Tibial nerve (tissue), 4 donors: ENCODE measurements around the gene THSD4. TPM values are rescaled to one million over a fixed set of nuclear protein-coding genes. Genes with fewer than 3 reads are reported as not detected.

Source experiments
- DNase-seq, 2 donors: peaks; one replicate each; pipeline ENCODE4 v3.0.0-alpha.2; 2019; ENCODE audit warnings: low spot score in 2 of 2
- H3K27ac ChIP-seq, 4 donors: fragments of 200-600 bp; sonication (generic) in 3 of 4; one replicate each; pipeline ENCODE4 v1.5.1; 2017 to 2019; ENCODE audit warnings: mild to moderate bottlenecking in 1 of 4
- H3K27me3 ChIP-seq, 2 donors: fragments of 200-600 bp; sonication (generic) in 1 of 2; one replicate each; pipeline versions ENCODE4 v1.5.1 to v1.6.0; 2017 to 2019
- H3K36me3 ChIP-seq, 3 donors: fragments of 200-600 bp; sonication (generic); one replicate each; pipeline ENCODE4 v1.5.1; 2018 to 2019
- H3K4me1 ChIP-seq, 4 donors: fragments of 200-600 bp; sonication (generic) in 3 of 4; one replicate each; pipeline ENCODE4 v1.5.1; 2017 to 2019
- H3K4me3 ChIP-seq, 4 donors: fragments of 200-600 bp; sonication (generic) in 3 of 4; one replicate each; pipeline ENCODE4 v1.5.1; 2017 to 2019; ENCODE audit warnings: mild to moderate bottlenecking in 1 of 4, moderate library complexity in 1 of 4
- H3K9me3 ChIP-seq, 4 donors: fragments of 200-600 bp; sonication (generic) in 3 of 4; one replicate each; pipeline ENCODE4 v1.5.1; 2017 to 2019
- EP300 ChIP-seq, 2 donors: sonication (generic); formaldehyde crosslinking; IDR thresholded peaks; one replicate each; pipeline ENCODE4 v1.6.1; 2017; ENCODE audit warnings: antibody characterized with exemption in 2 of 2, mild to moderate bottlenecking in 1 of 2
- POLR2A ChIP-seq, 2 donors: fragments of 450-650 bp; IDR thresholded peaks; one replicate each; pipeline ENCODE4 v1.6.1; 2017; ENCODE audit warnings: antibody characterized with exemption in 2 of 2, mild to moderate bottlenecking in 2 of 2, moderate library complexity in 2 of 2
- WGBS, 2 donors: methylation state at CpG; one replicate each; pipeline ENCODE4 v1.1.5; 2018; 5-methylcytosine and 5-hydroxymethylcytosine counted together
- total RNA-seq, 4 donors: library from RNA; depleted of rRNA; stranded (reverse); fragments of >200 nt; gene quantifications; one replicate each; pipeline ENCODE4 v1.1.0, GENCODE V29; 2016
- TF ChIP-seq, protein P1 (sequence below), 5 experiments: fragments of 200-600 bp in 3 of 5; fragments of 450-650 bp in 2 of 5; sonication (generic) in 3 of 5; IDR thresholded peaks; one replicate each; pipeline ENCODE4 v1.5.1; 2016 to 2019; ENCODE audit warnings: antibody characterized with exemption in 5 of 5, mild to moderate bottlenecking in 3 of 5, moderate library complexity in 2 of 5

The THSD4 gene
- total RNA-seq, 4 donors from 2014 or later, result 9.6 to 25.1 (median 21.2) TPM

DNA sequence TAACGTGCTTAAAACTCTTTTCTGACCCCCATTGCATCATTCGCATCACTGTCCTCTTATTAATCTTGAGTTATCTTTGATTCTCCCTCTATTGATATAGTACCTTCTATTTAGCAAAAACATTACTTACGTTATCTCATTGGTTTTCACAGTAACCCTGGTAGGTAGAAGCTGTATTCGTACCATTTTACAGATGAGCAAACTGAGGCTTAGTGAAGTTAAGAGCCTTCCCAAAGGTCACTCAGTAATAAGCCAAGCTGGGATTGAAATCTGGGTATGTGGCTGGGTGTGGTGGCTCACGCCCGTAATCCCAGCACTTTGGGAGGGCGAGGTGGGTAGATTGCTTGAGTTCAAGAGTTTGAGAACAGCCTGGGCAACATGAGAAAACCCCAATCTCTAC is 244.0 kb downstream of the THSD4 start:
- whole genome bisulfite sequencing, 2 donors, result 82 to 93% methylated on average over 7 of the region's 7 CpGs
- TF ChIP-seq, protein P1, sequence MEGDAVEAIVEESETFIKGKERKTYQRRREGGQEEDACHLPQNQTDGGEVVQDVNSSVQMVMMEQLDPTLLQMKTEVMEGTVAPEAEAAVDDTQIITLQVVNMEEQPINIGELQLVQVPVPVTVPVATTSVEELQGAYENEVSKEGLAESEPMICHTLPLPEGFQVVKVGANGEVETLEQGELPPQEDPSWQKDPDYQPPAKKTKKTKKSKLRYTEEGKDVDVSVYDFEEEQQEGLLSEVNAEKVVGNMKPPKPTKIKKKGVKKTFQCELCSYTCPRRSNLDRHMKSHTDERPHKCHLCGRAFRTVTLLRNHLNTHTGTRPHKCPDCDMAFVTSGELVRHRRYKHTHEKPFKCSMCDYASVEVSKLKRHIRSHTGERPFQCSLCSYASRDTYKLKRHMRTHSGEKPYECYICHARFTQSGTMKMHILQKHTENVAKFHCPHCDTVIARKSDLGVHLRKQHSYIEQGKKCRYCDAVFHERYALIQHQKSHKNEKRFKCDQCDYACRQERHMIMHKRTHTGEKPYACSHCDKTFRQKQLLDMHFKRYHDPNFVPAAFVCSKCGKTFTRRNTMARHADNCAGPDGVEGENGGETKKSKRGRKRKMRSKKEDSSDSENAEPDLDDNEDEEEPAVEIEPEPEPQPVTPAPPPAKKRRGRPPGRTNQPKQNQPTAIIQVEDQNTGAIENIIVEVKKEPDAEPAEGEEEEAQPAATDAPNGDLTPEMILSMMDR (IDR thresholded peaks at IDR 0.05), result no peak
- TF ChIP-seq POLR2A (IDR thresholded peaks at IDR 0.05) (no peak), EP300 (IDR thresholded peaks at IDR 0.05) (no peak)
- Histone ChIP-seq H3K36me3 (no peaks in the 10 kb centered on the region), H3K27ac (no peak overlapping the region), H3K4me1 (peaks cover 0 to 10% (median 0%) of the 10 kb centered on the region in 4 donors), H3K9me3 (no peaks in the 10 kb centered on the region), H3K27me3 (no peaks in the 10 kb centered on the region), H3K4me3 (no peak overlapping the region)
- no peak for DNase-seq

DNA sequence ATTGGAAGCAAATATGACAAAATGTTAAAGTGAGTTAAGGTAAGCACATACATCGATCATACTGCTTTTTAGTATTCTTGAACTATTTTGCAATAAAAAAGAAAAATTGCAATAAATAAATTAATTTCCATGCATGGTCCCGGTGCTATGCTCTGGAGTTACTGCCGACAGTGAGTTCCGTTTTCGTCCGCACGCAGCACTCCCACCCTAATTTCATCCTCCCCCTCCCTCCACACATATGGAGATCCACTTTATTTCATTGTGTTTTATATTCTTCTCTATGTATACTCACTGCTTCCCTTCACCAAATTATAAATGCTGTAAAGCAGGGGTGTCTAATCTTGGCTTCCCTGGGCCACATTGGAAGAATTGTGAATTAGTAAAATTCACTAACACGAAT is 247.3 kb downstream of the THSD4 start:
- no peaks in the 10 kb centered on the region for H3K9me3 ChIP-seq
- peaks cover 0 to under 1% (median 0%) of the 10 kb centered on the region in 4 donors for H3K4me1 ChIP-seq
- H3K4me3 ChIP-seq, result no peak overlapping the region
- no peak overlapping the region for H3K27ac ChIP-seq
- TF ChIP-seq EP300 (IDR thresholded peaks at IDR 0.05) (no peak), POLR2A (IDR thresholded peaks at IDR 0.05) (no peak)
- TF ChIP-seq, protein P1 (IDR thresholded peaks at IDR 0.05), result no peak
- no peak for DNase-seq
- no peaks in the 10 kb centered on the region for H3K36me3 ChIP-seq
- H3K27me3 ChIP-seq, result no peaks in the 10 kb centered on the region
- WGBS, 2 donors, result 80 to 92% methylated on average over 8 of the region's 8 CpGs

DNA sequence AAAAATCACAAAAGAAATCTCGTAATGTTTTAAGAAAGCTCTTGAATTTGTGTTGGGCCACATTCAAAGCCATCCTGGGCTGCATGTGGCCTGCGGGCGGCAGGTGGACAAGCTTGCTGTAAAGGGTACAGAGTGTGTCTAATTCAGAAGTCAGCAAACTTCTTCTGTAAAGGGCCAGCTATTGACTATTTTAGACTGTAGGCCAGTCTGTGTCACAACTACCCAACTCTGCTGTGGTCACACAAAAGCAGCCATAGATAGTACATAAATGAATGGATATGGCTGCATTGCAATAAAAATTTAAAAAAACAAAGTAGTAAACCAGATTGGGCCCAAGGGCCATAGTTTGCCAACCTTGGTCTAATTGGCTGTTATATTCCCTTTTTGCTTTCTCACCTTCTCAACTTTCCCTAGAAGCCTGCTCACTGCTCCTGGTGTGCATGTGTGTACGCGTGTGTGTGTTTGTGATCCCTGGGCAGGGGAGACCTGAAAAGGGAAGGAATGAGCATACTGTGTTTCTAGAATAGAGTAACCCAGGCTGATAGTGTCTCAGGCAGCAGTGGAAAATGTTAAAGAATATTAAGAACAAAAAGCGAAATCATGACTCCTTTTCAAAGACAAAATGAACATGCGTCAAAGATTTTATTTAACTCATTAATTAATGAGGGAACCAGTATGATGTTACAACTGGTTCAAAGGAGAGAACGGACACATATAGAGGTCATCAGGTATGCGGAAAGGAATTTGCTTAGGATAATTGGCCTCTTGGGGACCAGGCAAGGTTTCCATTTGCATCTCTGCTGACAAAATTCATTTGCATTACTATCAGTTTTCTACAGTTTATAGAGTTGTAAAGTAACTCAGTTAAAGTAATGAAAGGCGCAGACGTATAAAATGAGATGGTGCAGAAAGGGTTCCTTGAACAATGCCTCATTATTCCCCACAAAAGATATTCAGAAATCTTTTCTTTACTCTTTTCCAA is 248.0 kb downstream of the THSD4 start:
- no peaks in the 10 kb centered on the region for H3K27me3 ChIP-seq
- 80% methylated on average over 11 of the region's 11 CpGs for WGBS, 2 donors
- TF ChIP-seq POLR2A (IDR thresholded peaks at IDR 0.05) (no peak), EP300 (IDR thresholded peaks at IDR 0.05) (no peak)
- TF ChIP-seq, protein P1 (IDR thresholded peaks at IDR 0.05), result no peak
- no peaks in the 10 kb centered on the region for H3K9me3 ChIP-seq
- no peak for DNase-seq
- H3K36me3 ChIP-seq, result no peaks in the 10 kb centered on the region
- H3K4me3 ChIP-seq, result no peak overlapping the region
- no peaks in the 10 kb centered on the region for H3K4me1 ChIP-seq
- no peak overlapping the region for H3K27ac ChIP-seq

DNA sequence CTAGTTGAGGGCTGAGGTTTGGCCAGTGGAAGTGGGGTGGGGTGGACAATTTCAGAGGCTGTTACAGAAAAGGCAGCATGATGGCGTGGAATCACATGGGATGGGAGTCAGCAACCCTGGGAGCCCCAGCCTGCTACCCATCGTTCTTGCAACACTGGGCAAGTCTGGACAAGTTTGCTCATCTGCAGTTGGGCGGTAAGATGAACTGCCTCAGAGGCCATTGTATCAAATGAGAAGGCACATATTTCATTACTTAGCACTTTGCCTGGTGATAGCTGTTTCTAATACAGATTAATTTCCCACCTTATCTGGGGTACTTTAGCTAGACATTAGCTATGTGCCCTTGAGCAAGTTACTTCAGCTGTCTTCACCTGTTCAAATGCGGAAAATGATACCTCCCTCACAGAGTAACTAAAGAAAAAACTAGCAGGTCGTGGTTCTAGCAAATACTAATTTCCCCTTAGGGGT is 248.9 kb downstream of the THSD4 start:
- no peaks in the 10 kb centered on the region for H3K27me3 ChIP-seq
- no peaks in the 10 kb centered on the region for H3K36me3 ChIP-seq
- TF ChIP-seq EP300 (IDR thresholded peaks at IDR 0.05) (no peak), POLR2A (IDR thresholded peaks at IDR 0.05) (no peak)
- no peak for DNase-seq
- H3K4me1 ChIP-seq, result no peaks in the 10 kb centered on the region
- H3K4me3 ChIP-seq, result no peak overlapping the region
- H3K9me3 ChIP-seq, result peaks cover 0 to 5% (median 0%) of the 10 kb centered on the region in 4 donors
- no peak overlapping the region for H3K27ac ChIP-seq
- WGBS, 2 donors, result 76 to 83% methylated on average over 5 of the region's 5 CpGs

DNA sequence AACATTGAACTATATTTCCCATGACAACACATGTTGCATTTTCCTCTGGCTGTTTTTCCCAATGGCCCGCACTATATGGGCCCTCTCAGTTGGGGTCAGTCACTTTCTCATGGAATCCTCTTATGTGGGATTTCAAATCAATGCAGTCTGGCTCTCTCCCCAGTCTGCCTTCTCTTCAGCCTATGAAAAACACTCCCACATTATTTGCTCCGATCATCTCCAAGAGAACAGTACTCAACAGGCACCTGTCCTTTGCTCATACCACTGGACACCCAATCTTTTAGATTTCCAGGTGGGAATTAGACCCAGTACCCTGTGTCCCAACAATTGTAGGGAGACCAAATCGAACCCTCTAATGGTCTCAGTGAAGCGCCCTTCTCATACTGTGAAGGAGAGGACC is 251.3 kb downstream of the THSD4 start:
- H3K36me3 ChIP-seq, result no peaks in the 10 kb centered on the region
- TF ChIP-seq POLR2A (IDR thresholded peaks at IDR 0.05) (no peak), EP300 (IDR thresholded peaks at IDR 0.05) (no peak)
- TF ChIP-seq, protein P1 (IDR thresholded peaks at IDR 0.05), result no peak
- peaks cover 0 to 5% (median 0%) of the 10 kb centered on the region in 4 donors for H3K9me3 ChIP-seq
- WGBS, 2 donors, result 85 to 93% methylated on average over 4 of the region's 4 CpGs
- H3K27me3 ChIP-seq, result no peaks in the 10 kb centered on the region
- no peaks in the 10 kb centered on the region for H3K4me1 ChIP-seq
- H3K4me3 ChIP-seq, result no peak overlapping the region
- no peak overlapping the region for H3K27ac ChIP-seq
- DNase-seq, result no peak
